Right atrium auricular region (tissue), 2 donors: ENCODE results near the gene HPSE2. TPM values are rescaled to one million over a fixed set of nuclear protein-coding genes. Genes with fewer than 3 reads are reported as not detected.

Source experiments
- DNase-seq: peaks from one replicate; pipeline ENCODE4 v3.0.0-alpha.2; 2019; ENCODE audit warnings: low spot score
- H3K27ac ChIP-seq, 2 donors: fragments of 200-600 bp; sonication (generic); 1 replicate in 1 of 2; 2 replicates in 1 of 2; pipeline ENCODE4 v1.5.1; 2016 to 2019
- H3K27me3 ChIP-seq, 2 donors: fragments of 200-600 bp; sonication (generic); one replicate each; pipeline versions ENCODE4 v1.5.1 to v1.6.0; 2017 to 2019
- H3K36me3 ChIP-seq: fragments of 200-600 bp; sonication (generic); one replicate; pipeline ENCODE4 v1.5.1; 2016
- H3K4me1 ChIP-seq, 2 donors: fragments of 200-600 bp; sonication (generic); one replicate each; pipeline versions ENCODE4 v1.5.1 to v1.6.0; 2017 to 2019
- H3K4me3 ChIP-seq, 2 donors: fragments of 200-600 bp; sonication (generic); 1 replicate in 1 of 2; 2 replicates in 1 of 2; pipeline ENCODE4 v1.5.1; 2017 to 2019; ENCODE audit warnings: mild to moderate bottlenecking in 1 of 2, moderate library complexity in 1 of 2
- H3K9me3 ChIP-seq, 2 donors: fragments of 200-600 bp; sonication (generic); one replicate each; pipeline ENCODE4 v1.5.1; 2019
- CTCF ChIP-seq, 2 donors: fragments of 200-600 bp; sonication (generic); IDR thresholded peaks; one replicate each; pipeline ENCODE4 v1.5.1; 2019; ENCODE audit warnings: antibody characterized with exemption in 2 of 2
- total RNA-seq, 2 donors: library from RNA; depleted of rRNA; stranded (reverse); fragments of >200 nt; gene quantifications; one replicate each; pipeline ENCODE4 v1.1.0, GENCODE V29; 2016

Gene HPSE2
- total RNA-seq, 2 donors from 2014 or later: not detected

GRCh38 chr10:98623176-98623575, 612.5 kb downstream of the HPSE2 start:
- H3K27ac ChIP-seq: no peak overlapping the region
- H3K4me3 ChIP-seq: no peak overlapping the region
- no peak for DNase-seq
- no peaks in the 10 kb centered on the region for H3K4me1 ChIP-seq
- H3K9me3 ChIP-seq: peaks cover 0 to 5% of the 10 kb centered on the region in 2 donors
- no peak for TF ChIP-seq CTCF (IDR thresholded peaks at IDR 0.05)
- no peaks in the 10 kb centered on the region for H3K27me3 ChIP-seq
- no peaks in the 10 kb centered on the region for H3K36me3 ChIP-seq

DNA sequence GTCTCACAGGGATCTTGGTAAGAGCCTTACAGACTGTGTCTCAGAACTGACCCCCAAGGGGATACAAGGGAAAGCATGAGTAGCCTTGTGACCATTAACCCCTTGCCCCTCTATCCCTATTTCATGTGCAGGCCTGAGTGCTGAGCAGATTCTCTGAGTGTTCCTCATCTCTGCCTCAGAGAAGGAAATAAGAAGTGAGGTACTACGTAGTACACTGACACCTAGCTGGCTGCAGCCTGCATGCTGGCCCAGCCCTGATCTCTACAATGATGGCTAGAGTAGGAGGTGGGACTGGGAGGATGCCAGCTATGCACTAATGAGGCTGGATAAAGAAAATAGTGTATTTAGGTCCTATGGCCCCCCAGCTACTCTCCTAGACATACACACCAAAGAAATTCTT, 614.0 kb downstream of the HPSE2 start:
- TF ChIP-seq CTCF (IDR thresholded peaks at IDR 0.05): no peak
- no peak overlapping the region for H3K27ac ChIP-seq
- DNase-seq: no peak
- no peaks in the 10 kb centered on the region for H3K27me3 ChIP-seq
- H3K4me3 ChIP-seq: no peak overlapping the region
- H3K4me1 ChIP-seq: no peaks in the 10 kb centered on the region
- H3K36me3 ChIP-seq: no peaks in the 10 kb centered on the region
- peaks cover 0 to 5% of the 10 kb centered on the region in 2 donors for H3K9me3 ChIP-seq

- no peak for DNase-seq
- H3K27me3 ChIP-seq: no peaks in the 10 kb centered on the region
- TF ChIP-seq CTCF (IDR thresholded peaks at IDR 0.05): no peak
- no peaks in the 10 kb centered on the region for H3K4me1 ChIP-seq
- no peak overlapping the region for H3K4me3 ChIP-seq
- peaks cover 0 to 5% of the 10 kb centered on the region in 2 donors for H3K9me3 ChIP-seq
- H3K36me3 ChIP-seq: no peaks in the 10 kb centered on the region
- no peak overlapping the region for H3K27ac ChIP-seq
These were observed 615.1 kb downstream of the HPSE2 start for GRCh38 chr10:98620503-98620902.

- DNase-seq: no peak
- H3K36me3 ChIP-seq: no peaks in the 10 kb centered on the region
- no peak for TF ChIP-seq CTCF (IDR thresholded peaks at IDR 0.05)
- H3K27ac ChIP-seq: no peak overlapping the region
- H3K4me3 ChIP-seq: no peak overlapping the region
- no peaks in the 10 kb centered on the region for H3K4me1 ChIP-seq
- H3K9me3 ChIP-seq: peaks cover 0 to 5% of the 10 kb centered on the region in 2 donors
- no peaks in the 10 kb centered on the region for H3K27me3 ChIP-seq
These were observed 616.2 kb downstream of the HPSE2 start for GRCh38 chr10:98619446-98619845.

- no peak for TF ChIP-seq CTCF (IDR thresholded peaks at IDR 0.05)
- Histone ChIP-seq H3K4me1 (no peaks in the 10 kb centered on the region), H3K27me3 (no peaks in the 10 kb centered on the region), H3K9me3 (no peaks in the 10 kb centered on the region), H3K4me3 (no peak overlapping the region), H3K27ac (no peak overlapping the region), H3K36me3 (no peaks in the 10 kb centered on the region)
- DNase-seq: no peak
These were observed 617.6 kb downstream of the HPSE2 start for GRCh38 chr10:98617906-98618520.

- Histone ChIP-seq H3K27ac (no peak overlapping the region), H3K9me3 (no peaks in the 10 kb centered on the region), H3K4me1 (no peaks in the 10 kb centered on the region), H3K4me3 (no peak overlapping the region), H3K27me3 (no peaks in the 10 kb centered on the region), H3K36me3 (no peaks in the 10 kb centered on the region)
- no peak for TF ChIP-seq CTCF (IDR thresholded peaks at IDR 0.05)
- DNase-seq: no peak
These were observed 622.2 kb downstream of the HPSE2 start for GRCh38 chr10:98613446-98613845.
